NB4 (cell line): Measurements from ENCODE around the gene USP24.

Experiments used
- CTCF ChIP-seq: IDR thresholded peaks from one replicate; pipeline ENCODE4 v1.5.1; 2012; ENCODE audit warnings: low read depth, low read length
- MAX ChIP-seq: IDR thresholded peaks from 2 replicates; pipeline ENCODE4 v1.6.1; 2011; ENCODE audit warnings: low read depth, low read length
- POLR2A ChIP-seq: IDR thresholded peaks from 2 replicates; pipeline ENCODE4 v1.6.1; 2011; ENCODE audit warnings: mild to moderate bottlenecking; ENCODE audit not compliant: insufficient read length; ENCODE audit errors: extremely low read depth

- TF ChIP-seq CTCF (no peak), MAX (no peak), POLR2A (no peak)
Observed at GRCh38 chr1:55131218-55131617, 83.9 kb downstream of the USP24 start.
